CD8-positive, alpha-beta memory T cell (primary cell): ENCODE measurements around the gene ID1. TPM values are rescaled to one million over a fixed set of nuclear protein-coding genes. Genes with fewer than 3 reads are reported as not detected.

Source experiments
- CTCF ChIA-PET: fragments of 350-600 bp; sonication (Branson Sonifier 250); formaldehyde crosslinking; loops from one replicate; lab custom pipeline; 2021; ENCODE audit warnings: antibody characterized with exemption; lab: Charles Lee
- POLR2A ChIA-PET: fragments of 350-600 bp; sonication (Branson Sonifier 250); formaldehyde crosslinking; loops from one replicate; lab custom pipeline; 2021; ENCODE audit warnings: antibody characterized with exemption; lab: Charles Lee
- DNase-seq, 5 donors: peaks; one replicate each; pipeline versions ENCODE4 v3.0.0 to v3.0.0-alpha.2; 2020 to 2022; ENCODE audit warnings: mixed read lengths in 1 of 5
- H3K27ac ChIP-seq: one replicate; pipeline ENCODE4 v1.7.0; 2013; ENCODE audit warnings: low read depth, mild to moderate bottlenecking, low read length, moderate library complexity
- H3K27me3 ChIP-seq: 2 replicates; pipeline ENCODE4 v1.7.0; 2013; ENCODE audit warnings: low read length, mild to moderate bottlenecking; ENCODE audit not compliant: insufficient read depth, poor library complexity, severe bottlenecking
- H3K36me3 ChIP-seq: 2 replicates; pipeline ENCODE4 v1.7.0; 2013; ENCODE audit warnings: mild to moderate bottlenecking, low read length, moderate library complexity; ENCODE audit not compliant: insufficient read depth
- H3K4me1 ChIP-seq: 2 replicates; pipeline ENCODE4 v1.7.0; 2013; ENCODE audit warnings: mild to moderate bottlenecking, low read length, moderate library complexity; ENCODE audit not compliant: insufficient read depth
- H3K4me3 ChIP-seq: 2 replicates; pipeline ENCODE4 v1.7.0; 2013; ENCODE audit warnings: mild to moderate bottlenecking, low read length
- H3K9me3 ChIP-seq: 2 replicates; pipeline ENCODE4 v1.7.0; 2013; ENCODE audit warnings: mild to moderate bottlenecking, low read length
- H3K27ac Mint-ChIP-seq, 8 donors: one replicate each; pipeline ENCODE4 v1.8.0; 2020 to 2021; ENCODE audit warnings: mixed read lengths in 8 of 8, mild to moderate bottlenecking in 6 of 8, inconsistent platforms in 3 of 8, moderate library complexity in 3 of 8
- H3K27me3 Mint-ChIP-seq, 2 donors: one replicate each; pipeline ENCODE4 v1.8.0; 2020 to 2021; ENCODE audit warnings: mixed read lengths in 2 of 2, mild to moderate bottlenecking in 1 of 2, moderate library complexity in 1 of 2
- H3K36me3 Mint-ChIP-seq, 3 donors: one replicate each; pipeline ENCODE4 v1.8.0; 2020 to 2021; ENCODE audit warnings: mixed read lengths in 3 of 3, inconsistent platforms in 1 of 3, mild to moderate bottlenecking in 1 of 3
- H3K4me1 Mint-ChIP-seq, 3 donors: one replicate each; pipeline ENCODE4 v1.8.0; 2020 to 2021; ENCODE audit warnings: mixed read lengths in 3 of 3, inconsistent platforms in 1 of 3, mild to moderate bottlenecking in 1 of 3
- H3K4me3 Mint-ChIP-seq, 7 donors: one replicate each; pipeline ENCODE4 v1.8.0; 2020 to 2021; ENCODE audit warnings: mixed read lengths in 7 of 7, mild to moderate bottlenecking in 6 of 7, moderate library complexity in 4 of 7, inconsistent platforms in 2 of 7
- H3K9me3 Mint-ChIP-seq, 5 donors: one replicate each; pipeline ENCODE4 v1.8.0; 2020 to 2022; ENCODE audit warnings: mixed read lengths in 5 of 5, mild to moderate bottlenecking in 3 of 5, moderate library complexity in 2 of 5, inconsistent platforms in 1 of 5
- polyA plus RNA-seq: library from polyadenylated mRNA; unstranded; fragments of 300-500 nt; fragmentation: Illumina TruSeq; gene quantifications from one replicate; pipeline ENCODE4 v1.2.3, GENCODE V29; 2021
- total RNA-seq, 2 experiments: library from RNA; stranded (reverse); gene quantifications; one replicate each; pipeline ENCODE4 v1.2.3, GENCODE V29; 2021

Gene ID1, protein sequence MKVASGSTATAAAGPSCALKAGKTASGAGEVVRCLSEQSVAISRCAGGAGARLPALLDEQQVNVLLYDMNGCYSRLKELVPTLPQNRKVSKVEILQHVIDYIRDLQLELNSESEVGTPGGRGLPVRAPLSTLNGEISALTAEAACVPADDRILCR
- total RNA-seq (under 1 TPM; 0.55 to 0.72 TPM), polyA plus RNA-seq (2.2 TPM)

DNA sequence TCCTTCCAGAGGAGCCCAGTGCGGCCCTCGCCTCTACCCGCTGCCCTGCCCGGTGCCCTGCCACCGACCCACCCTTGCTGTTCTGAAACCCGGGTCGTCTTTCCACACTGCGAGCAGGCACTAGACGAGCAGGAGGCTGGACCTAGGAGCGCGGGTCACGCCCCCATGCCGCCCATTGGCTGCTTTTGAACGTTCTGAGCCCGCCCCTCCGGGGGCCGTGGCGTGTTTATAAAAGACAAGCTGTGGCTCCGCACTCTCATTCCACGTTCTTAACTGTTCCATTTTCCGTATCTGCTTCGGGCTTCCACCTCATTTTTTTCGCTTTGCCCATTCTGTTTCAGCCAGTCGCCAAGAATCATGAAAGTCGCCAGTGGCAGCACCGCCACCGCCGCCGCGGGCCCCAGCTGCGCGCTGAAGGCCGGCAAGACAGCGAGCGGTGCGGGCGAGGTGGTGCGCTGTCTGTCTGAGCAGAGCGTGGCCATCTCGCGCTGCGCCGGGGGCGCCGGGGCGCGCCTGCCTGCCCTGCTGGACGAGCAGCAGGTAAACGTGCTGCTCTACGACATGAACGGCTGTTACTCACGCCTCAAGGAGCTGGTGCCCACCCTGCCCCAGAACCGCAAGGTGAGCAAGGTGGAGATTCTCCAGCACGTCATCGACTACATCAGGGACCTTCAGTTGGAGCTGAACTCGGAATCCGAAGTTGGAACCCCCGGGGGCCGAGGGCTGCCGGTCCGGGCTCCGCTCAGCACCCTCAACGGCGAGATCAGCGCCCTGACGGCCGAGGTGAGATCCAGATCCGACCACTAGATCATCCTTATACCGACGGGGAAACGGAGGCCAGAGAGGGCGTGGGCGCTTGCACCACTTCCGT, at the start of gene ID1:
Gene ID1, plus strand, starts transcription at position 259 of the 871 bp plus-strand sequence. Its CDS starts 99 bp downstream, at position 358.
- no peaks in the 10 kb centered on the region for H3K36me3 ChIP-seq
- Mint-ChIP-seq H3K27ac (peak within 1 kb of the TSS in 7 of 8 donors; percentile 78 to 95 (median 89)), H3K27me3 (peaks cover 27 to 48% of the 10 kb centered on the region in 2 donors), H3K36me3 (peaks cover 0 to 3% (median 0%) of the 10 kb centered on the region in 3 donors), H3K9me3 (no peaks in the 10 kb centered on the region), H3K4me3 (peak within 1 kb of the TSS; percentile 85 to 98 (median 90)), H3K4me1 (peaks cover 26 to 37% (median 28%) of the 10 kb centered on the region in 3 donors)
- H3K27me3 ChIP-seq: peaks cover 20% of the 10 kb centered on the region
- peak; percentile 83 to 90 (median 86) for DNase-seq
- H3K9me3 ChIP-seq: no peaks in the 10 kb centered on the region
- ChIA-PET CTCF (interaction anchor here (1.0 to 23.1 kb wide), 3 partner anchors 7 to 118 kb away, joined by 3 to 887 read pairs (median 47); no protein-coding TSS in a partner anchor), POLR2A (interaction anchor here (0.6 to 2.2 kb wide), 4 partner anchors 8 to 41 kb away, joined by 3 to 15 read pairs (median 4); no protein-coding TSS in a partner anchor)
- H3K4me3 ChIP-seq: peak within 1 kb of the TSS; percentile 82
- peaks cover 16% of the 10 kb centered on the region for H3K4me1 ChIP-seq
- H3K27ac ChIP-seq: peak within 1 kb of the TSS; percentile 73

DNA sequence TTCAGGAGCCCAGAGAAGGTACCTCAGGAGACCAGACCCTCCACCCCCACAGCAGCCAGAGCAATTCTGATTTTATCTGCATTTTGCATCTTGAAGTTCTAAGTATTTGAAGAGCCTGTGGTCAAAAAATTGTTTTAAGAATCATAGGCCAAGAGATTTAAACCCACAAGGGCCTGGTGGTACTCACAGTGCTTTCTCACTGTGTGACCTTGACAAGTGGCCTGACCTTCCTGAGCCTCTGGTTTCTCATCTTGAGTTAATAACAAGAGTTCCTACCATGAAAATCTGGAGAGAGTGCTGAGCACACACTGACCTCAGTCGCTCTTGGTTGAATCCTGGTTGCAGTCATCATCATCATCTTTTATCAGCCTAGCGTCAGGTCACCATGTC, 45.4 kb upstream of the ID1 start:
- H3K4me3 ChIP-seq: no peak overlapping the region
- H3K36me3 ChIP-seq: peaks cover 31% of the 10 kb centered on the region
- Mint-ChIP-seq H3K36me3 (peaks cover 0 to 63% (median 7%) of the 10 kb centered on the region in 3 donors), H3K27me3 (no peaks in the 10 kb centered on the region), H3K4me1 (peaks cover 6 to 7% (median 7%) of the 10 kb centered on the region in 3 donors), H3K27ac (peak overlapping the region in 5 of 8 donors; percentile 39 to 87 (median 58)), H3K9me3 (no peaks in the 10 kb centered on the region), H3K4me3 (peak overlapping the region in 1 of 7 donors; percentile 16)
- ChIA-PET CTCF (interaction anchor here (0.6 to 30.9 kb wide), 8 partner anchors 9 to 61 kb away, joined by 3 to 887 read pairs (median 12); partner anchors contain the start of gene ID1), POLR2A (interaction anchor here (0.8 to 0.9 kb wide), 2 partner anchors 13 to 53 kb away, joined by 5 read pairs; no protein-coding TSS in a partner anchor)
- no peak overlapping the region for H3K27ac ChIP-seq
- H3K9me3 ChIP-seq: no peaks in the 10 kb centered on the region
- DNase-seq: no peak
- H3K27me3 ChIP-seq: no peaks in the 10 kb centered on the region
- H3K4me1 ChIP-seq: peaks cover 12% of the 10 kb centered on the region

DNA sequence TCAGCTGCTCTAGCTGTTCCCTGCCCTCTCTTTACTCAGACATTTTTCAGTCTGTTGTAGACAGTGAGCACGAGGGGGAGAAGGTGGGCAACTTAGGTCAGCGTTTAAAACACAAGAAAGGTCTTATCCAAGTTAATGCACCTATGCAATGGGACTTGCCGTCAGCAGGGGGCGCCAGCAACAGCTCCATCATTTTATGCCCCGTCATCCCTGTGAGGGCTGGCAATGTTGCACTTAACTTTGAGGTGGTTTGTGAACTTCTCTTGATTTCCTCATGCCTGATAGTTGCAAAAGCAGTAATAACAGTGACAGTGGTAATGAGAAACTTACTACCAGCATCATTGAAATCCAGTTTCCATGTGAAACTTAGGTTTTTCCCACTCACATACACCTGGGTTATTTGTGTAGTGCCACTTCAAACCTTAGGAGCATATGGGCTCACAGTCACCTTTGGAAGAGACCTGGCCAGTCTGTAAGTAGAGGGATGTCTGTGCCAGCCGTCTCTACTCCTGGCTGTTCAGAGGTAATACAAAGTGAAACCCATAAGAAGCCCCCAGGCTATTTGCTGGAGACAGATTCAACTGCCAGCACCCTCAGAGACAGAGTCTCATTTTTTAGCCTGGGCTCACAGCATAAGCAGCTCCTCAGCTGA, 44.9 kb upstream of the ID1 start:
- Mint-ChIP-seq H3K27me3 (no peaks in the 10 kb centered on the region), H3K4me1 (peaks cover 6 to 7% (median 7%) of the 10 kb centered on the region in 3 donors), H3K9me3 (no peaks in the 10 kb centered on the region), H3K27ac (peak overlapping the region in 5 of 8 donors; percentile 39 to 87 (median 58)), H3K36me3 (peaks cover 0 to 59% (median 7%) of the 10 kb centered on the region in 3 donors), H3K4me3 (peak overlapping the region in 1 of 7 donors; percentile 16)
- H3K27ac ChIP-seq: no peak overlapping the region
- ChIA-PET CTCF (interaction anchor here (0.6 to 30.9 kb wide), 10 partner anchors 9 to 102 kb away, joined by 3 to 887 read pairs (median 6); partner anchors contain the start of gene ID1), POLR2A (interaction anchor here (0.8 to 0.9 kb wide), 3 partner anchors 13 to 53 kb away, joined by 4 to 5 read pairs (median 5); no protein-coding TSS in a partner anchor)
- H3K36me3 ChIP-seq: peaks cover 31% of the 10 kb centered on the region
- no peaks in the 10 kb centered on the region for H3K9me3 ChIP-seq
- no peak overlapping the region for H3K4me3 ChIP-seq
- H3K4me1 ChIP-seq: peaks cover 12% of the 10 kb centered on the region
- DNase-seq: peak; percentile 62 to 79 (median 69)
- H3K27me3 ChIP-seq: no peaks in the 10 kb centered on the region

DNA sequence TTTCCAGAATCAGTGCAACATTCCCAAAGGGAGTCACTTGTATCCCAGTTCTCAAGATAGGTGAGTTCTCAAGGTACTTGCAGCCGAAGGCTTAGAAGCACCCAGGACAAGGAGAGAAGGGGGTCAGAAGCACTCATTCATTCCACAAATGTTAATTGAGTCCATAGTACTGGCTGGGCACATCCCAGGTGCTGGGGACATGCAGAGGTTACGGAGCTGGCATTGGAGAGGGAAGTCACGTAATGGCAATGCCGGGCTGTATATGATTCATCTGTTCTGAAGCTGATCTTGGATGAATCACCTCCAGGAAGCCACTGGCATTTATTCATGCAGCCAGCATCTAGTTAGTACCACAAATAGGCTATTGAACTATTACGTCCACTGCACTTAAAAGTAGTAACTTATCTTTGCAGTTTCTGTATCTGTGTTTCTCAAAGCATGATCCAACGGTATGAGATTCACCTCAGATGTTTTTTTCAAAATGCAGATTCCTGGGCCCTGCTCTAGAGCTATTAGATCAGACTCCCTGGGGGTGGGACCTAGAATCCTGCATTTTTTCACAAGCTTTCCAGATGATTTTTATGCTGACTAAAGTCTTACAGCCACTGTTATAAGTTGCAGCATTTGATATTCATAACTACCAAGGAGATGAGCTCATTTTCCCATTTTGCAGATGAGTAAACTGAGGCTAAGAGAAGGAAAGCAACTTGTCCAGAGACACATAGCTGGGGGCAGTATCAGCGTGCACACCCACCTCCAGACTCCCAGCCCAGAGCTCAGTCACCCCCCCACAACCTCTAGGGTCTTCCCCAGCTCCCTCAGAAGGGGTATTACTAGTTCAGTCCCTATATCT, 44.1 kb upstream of the ID1 start:
- Mint-ChIP-seq H3K4me1 (peaks cover 7 to 12% (median 11%) of the 10 kb centered on the region in 3 donors), H3K27me3 (no peaks in the 10 kb centered on the region), H3K4me3 (no peak overlapping the region), H3K36me3 (peaks cover 0 to 60% (median 7%) of the 10 kb centered on the region in 3 donors), H3K9me3 (no peaks in the 10 kb centered on the region), H3K27ac (peak overlapping the region in 3 of 8 donors; percentile 39 to 92 (median 58))
- no peaks in the 10 kb centered on the region for H3K27me3 ChIP-seq
- no peak overlapping the region for H3K4me3 ChIP-seq
- ChIA-PET POLR2A (interaction anchor here (0.8 to 1.1 kb wide), 2 partner anchors 12 to 17 kb away, joined by 3 to 4 read pairs; no protein-coding TSS in a partner anchor), CTCF (interaction anchor here (1.1 to 30.9 kb wide), 8 partner anchors 8 to 101 kb away, joined by 3 to 887 read pairs (median 12); partner anchors contain the start of gene ID1)
- no peaks in the 10 kb centered on the region for H3K9me3 ChIP-seq
- peaks cover 12% of the 10 kb centered on the region for H3K4me1 ChIP-seq
- no peak for DNase-seq
- H3K36me3 ChIP-seq: peaks cover 36% of the 10 kb centered on the region
- H3K27ac ChIP-seq: no peak overlapping the region

DNA sequence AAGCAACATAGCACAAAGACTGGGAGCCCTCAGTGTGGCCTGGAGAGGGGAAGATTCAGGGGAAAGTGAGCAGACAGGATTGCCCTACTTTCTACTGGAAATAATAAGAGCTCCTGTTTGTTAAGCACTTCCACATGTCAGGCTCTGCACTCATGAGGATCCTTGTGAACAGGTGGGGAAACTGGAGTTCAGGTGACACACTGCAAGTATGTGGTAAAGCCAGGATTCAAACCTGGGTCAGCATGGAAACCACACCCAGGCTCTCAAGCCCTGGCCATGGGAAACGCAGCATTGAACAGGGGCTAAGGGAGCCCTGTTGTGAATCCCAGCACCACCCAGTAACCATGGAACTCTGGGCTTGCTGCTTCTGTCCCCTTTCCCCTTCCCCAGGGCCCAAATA, 42.8 kb upstream of the ID1 start:
- Histone ChIP-seq H3K36me3 (peaks cover 36% of the 10 kb centered on the region), H3K27ac (no peak overlapping the region), H3K9me3 (no peaks in the 10 kb centered on the region), H3K4me1 (peaks cover 12% of the 10 kb centered on the region), H3K4me3 (no peak overlapping the region), H3K27me3 (no peaks in the 10 kb centered on the region)
- no peaks in the 10 kb centered on the region for H3K9me3 Mint-ChIP-seq
- H3K4me3 Mint-ChIP-seq: no peak overlapping the region
- H3K27me3 Mint-ChIP-seq: no peaks in the 10 kb centered on the region
- H3K27ac Mint-ChIP-seq: peak overlapping the region in 3 of 8 donors; percentile 55 to 75 (median 74)
- ChIA-PET POLR2A (interaction anchor here (0.6 kb wide), 1 partner anchor 51 kb away, joined by 3 read pairs; no protein-coding TSS in a partner anchor), CTCF (interaction anchor here (0.6 to 30.9 kb wide), 9 partner anchors 8 to 208 kb away, joined by 3 to 887 read pairs (median 4); partner anchors contain the start of gene ID1)
- peaks cover 14 to 24% (median 21%) of the 10 kb centered on the region in 3 donors for H3K4me1 Mint-ChIP-seq
- peaks cover 0 to 58% (median 7%) of the 10 kb centered on the region in 3 donors for H3K36me3 Mint-ChIP-seq
- no peak for DNase-seq

DNA sequence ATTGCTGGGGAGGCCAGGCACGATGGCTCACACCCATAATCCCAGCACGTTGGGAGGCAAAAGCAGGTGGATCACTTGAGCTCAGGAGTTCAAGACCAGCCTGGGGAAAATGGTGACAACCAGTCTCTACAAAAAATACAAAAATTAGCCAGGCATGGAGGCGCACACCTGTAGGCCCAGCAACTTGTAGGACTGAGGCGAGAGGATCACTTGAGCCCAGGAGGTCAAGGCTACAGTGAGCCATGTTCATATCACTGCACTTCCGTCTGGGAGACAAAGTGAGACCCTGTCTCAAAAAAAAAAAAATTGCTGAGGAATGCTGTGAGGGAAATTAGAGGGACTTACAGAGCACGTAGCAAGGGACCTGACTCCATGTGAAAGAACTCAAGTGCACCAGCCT, 40.8 kb upstream of the ID1 start:
- Histone ChIP-seq H3K9me3 (no peaks in the 10 kb centered on the region), H3K4me3 (no peak overlapping the region), H3K36me3 (peaks cover 36% of the 10 kb centered on the region), H3K27me3 (no peaks in the 10 kb centered on the region), H3K4me1 (peaks cover 12% of the 10 kb centered on the region), H3K27ac (no peak overlapping the region)
- Mint-ChIP-seq H3K27ac (no peak overlapping the region), H3K4me1 (peaks cover 12 to 28% (median 25%) of the 10 kb centered on the region in 3 donors), H3K4me3 (no peak overlapping the region), H3K36me3 (peaks cover 0 to 65% (median 7%) of the 10 kb centered on the region in 3 donors), H3K9me3 (no peaks in the 10 kb centered on the region), H3K27me3 (no peaks in the 10 kb centered on the region)
- ChIA-PET CTCF (interaction anchor here (1.4 to 30.9 kb wide), 4 partner anchors 9 to 69 kb away, joined by 3 to 887 read pairs (median 24); partner anchors contain the start of gene ID1), POLR2A (interaction anchor here (0.7 kb wide), 1 partner anchor 41 kb away, joined by 6 read pairs; no protein-coding TSS in a partner anchor)
- DNase-seq: no peak
